ENCODE data around the gene PTDSS2. TPM values are rescaled to one million over a fixed set of nuclear protein-coding genes. Genes with fewer than 3 reads are reported as not detected.
A peak's percentile ranks its signal among the peaks of the same experiment; 100 is the strongest.

Gene PTDSS2
- total and polyA plus RNA-seq, 2 of the 4 experiments (the other 2 are of a cell fraction) = 23.5 to 26.6 TPM

DNA sequence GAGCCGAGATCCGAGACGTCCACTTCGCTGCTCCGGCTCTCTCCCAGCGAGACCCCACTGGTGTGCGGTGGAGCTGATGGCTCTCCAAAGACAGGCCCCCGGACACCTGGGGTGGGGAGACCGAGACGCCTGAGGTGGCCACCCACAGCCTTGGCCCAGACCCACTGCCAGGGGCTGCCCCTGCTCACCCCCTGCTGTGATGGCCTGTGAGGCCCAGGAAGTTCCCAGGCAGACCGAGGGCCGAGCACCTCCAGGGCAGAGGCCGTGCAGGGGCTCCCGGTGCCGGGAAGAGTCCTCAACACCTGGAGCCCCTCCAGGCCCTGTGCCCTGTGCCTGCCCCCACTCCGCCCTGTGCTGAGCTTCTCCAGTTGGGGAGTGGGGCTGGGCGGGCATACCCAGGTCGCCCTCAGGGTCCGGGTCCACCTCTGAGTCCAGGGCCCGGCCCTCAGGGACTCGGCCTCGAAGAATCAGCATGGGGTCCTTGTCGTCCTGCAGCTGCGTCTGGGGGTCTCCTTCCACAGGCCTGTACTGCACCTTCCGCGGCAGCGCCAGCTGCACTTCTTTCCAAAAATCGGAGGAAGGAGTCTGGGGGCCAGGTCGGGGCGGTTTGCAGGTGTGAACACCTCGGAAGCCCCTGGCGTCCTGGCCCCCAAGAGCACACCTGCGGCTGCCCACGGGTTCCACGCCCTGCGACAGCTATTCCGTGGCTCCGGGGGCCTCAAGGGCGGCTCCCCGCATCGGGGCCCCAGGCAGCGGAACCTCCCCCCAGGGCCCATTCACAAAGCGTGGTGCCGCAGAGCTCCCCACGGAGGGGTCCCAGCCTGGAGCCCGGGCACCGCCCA, 43.9 kb upstream of the PTDSS2 start:
- 64% methylated on average over 17 of the region's 47 CpGs; no CpG with 5 or more reads in 1 of the 2 experiments for WGBS, 2 experiments (ENCODE audit: extremely low coverage in 2 of 2, insufficient read length in 1 of 2)
- Histone ChIP-seq H3K9me3 (ENCODE audit: control insufficient read depth, insufficient read depth, low read length) (no peaks in the 10 kb centered on the region), H2BK120ac (ENCODE audit: low read depth, low read length) (no peak overlapping the region), H3K56ac (ENCODE audit: extremely low read depth, insufficient read depth, low read length) (no peak overlapping the region), H3K9me1 (ENCODE audit: insufficient read depth, low read length) (no peaks in the 10 kb centered on the region), H2AFZ (replicated peaks; ENCODE audit: low read length, poor library complexity) (peak overlapping the region; percentile 96), H4K8ac (ENCODE audit: low read depth in 2 of 2, low read length in 2 of 2) (peak overlapping the region in 1 of 2 experiments; percentile 55; a peak in 1 of 4 replicates), H3K4me3 (ENCODE audit: insufficient read depth, low read depth, low read length) (peak overlapping the region; percentile 54), H3K4ac (ENCODE audit: low read depth, low read length) (no peak overlapping the region), H4K91ac (ENCODE audit: insufficient read depth, low read depth, low read length) (no peak overlapping the region), H3K4me2 (ENCODE audit: low read depth, low read length) (peak overlapping the region; percentile 37), H2BK5ac (ENCODE audit: low read depth, low read length, poor library complexity, severe bottlenecking) (no peak overlapping the region), H2BK20ac (ENCODE audit: low read depth, low read length) (no peak overlapping the region), H4K20me1 (ENCODE audit: insufficient read depth, low read length) (no peaks in the 10 kb centered on the region), H2AK5ac (ENCODE audit: low read depth, low read length) (no peak overlapping the region), H3K23ac (ENCODE audit: low read depth, low read length) (no peak overlapping the region), H3K36me3 (ENCODE audit: control insufficient read depth, insufficient read depth, low read length) (no peaks in the 10 kb centered on the region), H3K4me1 (ENCODE audit: control insufficient read depth, insufficient read depth, low read length) (peaks cover 3% of the 10 kb centered on the region; the same call in 1 of the 2 replicates), H3K27me3 (ENCODE audit: control insufficient read depth, insufficient read depth, low read length) (peaks cover 3% of the 10 kb centered on the region; the same call in 1 of the 2 replicates), H2BK15ac (ENCODE audit: low read depth, low read length) (no peak overlapping the region), H3K9ac (ENCODE audit: low read depth, low read length) (peak overlapping the region; percentile 37; the same call in 1 of the 2 replicates), H4K5ac (ENCODE audit: low read depth, low read length) (peak overlapping the region; percentile 60; the same call in 1 of the 2 replicates), H3K27ac (ENCODE audit: insufficient read depth, low read length) (no peak overlapping the region; the same call in 1 of the 2 replicates), H3K18ac (ENCODE audit: low read depth, low read length) (no peak overlapping the region), H3K79me1 (ENCODE audit: low read depth in 1 of 2, low read length in 2 of 2) (no peaks in the 10 kb centered on the region), H2AK9ac (replicated peaks; ENCODE audit: low read depth, low read length, poor library complexity) (peak overlapping the region; percentile 76), H3K14ac (replicated peaks; ENCODE audit: low read depth, low read length) (no peak overlapping the region)
- DNase-seq = no peak
- dilution Hi-C loops (cut with HindIII; ENCODE audit: low sequenced_read_pairs, unreplicated experiment) = no loop called here
- ATAC-seq (ENCODE audit: low read depth) = no peak
- ChIA-PET CTCF (interaction anchor here (1.8 kb wide), 1 partner anchor 43 kb away, joined by 12 read pairs; the partner anchor contains the start of gene PTDSS2), POLR2A (ENCODE audit: unreplicated experiment) (interaction anchor here (1.2 kb wide), 1 partner anchor 14 kb away, joined by 4 read pairs; no protein-coding TSS in a partner anchor)
- intact Hi-C loops (cut with micrococcal nuclease) = no loop called here
- TF ChIP-seq MAFK (IDR thresholded peaks at IDR 0.05; ENCODE audit: low read depth, low read length) (no peak), CHD1 (IDR thresholded peaks at IDR 0.05; ENCODE audit: low read depth, low read length) (no peak), MAZ (IDR thresholded peaks at IDR 0.05; ENCODE audit: borderline replicate concordance, low read depth, low read length) (no peak), SMC3 (IDR thresholded peaks at IDR 0.05; ENCODE audit: low read depth, low read length) (no peak), RAD21 (IDR thresholded peaks at IDR 0.05; ENCODE audit: low read length) (no peak), RCOR1 (IDR thresholded peaks at IDR 0.05; ENCODE audit: insufficient replicate concordance, low read length) (no peak), FOS (IDR thresholded peaks at IDR 0.05; ENCODE audit: low read depth, low read length) (no peak), CEBPB (IDR thresholded peaks at IDR 0.05; ENCODE audit: low read depth, low read length) (no peak), MXI1 (IDR thresholded peaks at IDR 0.05; ENCODE audit: borderline replicate concordance, low read depth, low read length) (no peak), POLR2A (IDR thresholded peaks at IDR 0.05; ENCODE audit: low read depth, low read length) (no peak)
- no TSS peak for BruUV-seq (replicated peaks)
- in situ Hi-C loops (cut with MboI; ENCODE audit: low sequenced_read_pairs) = no loop called here
